WTC11 (cell line): Measurements from ENCODE around the gene SMAD3. TPM values are rescaled to one million over a fixed set of nuclear protein-coding genes. Genes with fewer than 3 reads are reported as not detected.
"Not testable (repeated sequence)": the region's sequence is repeated elsewhere in the genome, so short reads cannot be mapped to it uniquely, and the experiment has no call there.

ENCODE experiments used
- ATAC-seq: fragments of 200-7000 bp; cut with Tn5 transposase; 2 replicates; pipeline ENCODE4 v1.10.0; 2021; ENCODE audit warnings: mild to moderate bottlenecking, moderate library complexity
- CTCF ChIA-PET: fragments of 300-600 bp; sonication (Branson Sonifier 250); formaldehyde crosslinking; loops from one replicate; lab custom pipeline; 2021; ENCODE audit warnings: antibody characterized with exemption; lab: Charles Lee
- POLR2A ChIA-PET: fragments of 350-600 bp; sonication (Branson Sonifier 250); formaldehyde crosslinking; loops from one replicate; lab custom pipeline; 2021; ENCODE audit warnings: antibody characterized with exemption; lab: Charles Lee
- DNase-seq: peaks from one replicate; pipeline ENCODE4 v3.0.0; 2021; ENCODE audit warnings: low spot score
- H3K27ac Mint-ChIP-seq: 2 replicates; pipeline ENCODE4 v1.8.0; 2021; ENCODE audit warnings: mixed read lengths
- H3K27me3 Mint-ChIP-seq: 2 replicates; pipeline ENCODE4 v1.8.0; 2021; ENCODE audit warnings: low read depth, mild to moderate bottlenecking, moderate library complexity, mixed read lengths
- H3K36me3 Mint-ChIP-seq: 2 replicates; pipeline ENCODE4 v1.8.0; 2021; ENCODE audit warnings: mixed read lengths
- H3K4me1 Mint-ChIP-seq: 2 replicates; pipeline ENCODE4 v1.8.0; 2022; ENCODE audit warnings: mixed read lengths
- H3K4me3 Mint-ChIP-seq: 2 replicates; pipeline ENCODE4 v1.8.0; 2021; ENCODE audit warnings: mild to moderate bottlenecking, moderate library complexity, mixed read lengths
- H3K9me3 Mint-ChIP-seq: 2 replicates; pipeline ENCODE4 v1.8.0; 2021; ENCODE audit warnings: mixed read lengths
- E2F1 ChIP-seq: sonication (generic); formaldehyde crosslinking; IDR thresholded peaks from 2 replicates; pipeline ENCODE4 v1.8.0; 2022; ENCODE audit warnings: mild to moderate bottlenecking, missing genetic modification reagents
- E2F4 ChIP-seq: sonication (generic); formaldehyde crosslinking; IDR thresholded peaks from 2 replicates; pipeline ENCODE4 v1.8.1; 2022; ENCODE audit warnings: low read depth, mild to moderate bottlenecking, moderate library complexity, missing genetic modification reagents, borderline replicate concordance
- E2F5 ChIP-seq: sonication (generic); formaldehyde crosslinking; IDR thresholded peaks from 2 replicates; pipeline ENCODE4 v1.8.1; 2022; ENCODE audit warnings: mild to moderate bottlenecking, moderate library complexity, missing genetic modification reagents
- EMX1 ChIP-seq: fragments of 250-450 bp; sonication (Bioruptor Pico); IDR thresholded peaks from 2 replicates; pipeline ENCODE4 v1.8.0; 2021; ENCODE audit warnings: mild to moderate bottlenecking
- FOXJ3 ChIP-seq: sonication (generic); formaldehyde crosslinking; IDR thresholded peaks from 2 replicates; pipeline ENCODE4 v1.9.0; 2021; ENCODE audit warnings: missing genetic modification reagents, mild to moderate bottlenecking, borderline replicate concordance
- GRHL2 ChIP-seq: fragments of 250-450 bp; sonication (Bioruptor Pico); IDR thresholded peaks from 2 replicates; pipeline ENCODE4 v1.8.0; 2022; ENCODE audit warnings: mild to moderate bottlenecking, moderate library complexity; ENCODE audit not compliant: insufficient replicate concordance, severe bottlenecking
- HMGXB4 ChIP-seq: sonication (generic); formaldehyde crosslinking; IDR thresholded peaks from 2 replicates; pipeline ENCODE4 v1.8.1; 2023; ENCODE audit warnings: mild to moderate bottlenecking, moderate library complexity, missing genetic modification reagents
- KAT7 ChIP-seq: sonication (generic); formaldehyde crosslinking; IDR thresholded peaks from 2 replicates; pipeline ENCODE4 v1.8.1; 2023; ENCODE audit warnings: missing genetic modification reagents, mild to moderate bottlenecking, borderline replicate concordance
- MXD4 ChIP-seq: fragments of 250-450 bp; sonication (Bioruptor Pico); IDR thresholded peaks from 2 replicates; pipeline ENCODE4 v1.8.0; 2021; ENCODE audit warnings: mild to moderate bottlenecking, moderate library complexity, borderline replicate concordance
- NFE2L1 ChIP-seq: sonication (generic); formaldehyde crosslinking; IDR thresholded peaks from 2 replicates; pipeline ENCODE4 v1.8.1; 2023; ENCODE audit warnings: missing genetic modification reagents
- NFYB ChIP-seq: sonication (generic); formaldehyde crosslinking; conservative IDR thresholded peaks from 2 replicates; pipeline ENCODE4 v1.8.0; 2022; ENCODE audit warnings: low read depth, missing genetic modification reagents
- OVOL2 ChIP-seq: fragments of 250-450 bp; sonication (Bioruptor Pico); IDR thresholded peaks from 2 replicates; pipeline ENCODE4 v1.9.0; 2021; ENCODE audit warnings: mild to moderate bottlenecking, borderline replicate concordance
- RELA ChIP-seq: sonication (generic); formaldehyde crosslinking; IDR thresholded peaks from 2 replicates; pipeline ENCODE4 v1.8.1; 2022; ENCODE audit warnings: missing genetic modification reagents, mild to moderate bottlenecking, borderline replicate concordance
- RORB ChIP-seq: fragments of 250-450 bp; sonication (Bioruptor Pico); IDR thresholded peaks from 2 replicates; pipeline ENCODE4 v1.9.0; 2021; ENCODE audit warnings: mild to moderate bottlenecking
- TEAD1 ChIP-seq: sonication (generic); formaldehyde crosslinking; IDR thresholded peaks from 2 replicates; pipeline ENCODE4 v1.8.0; 2022; ENCODE audit warnings: mild to moderate bottlenecking, missing genetic modification reagents
- TEAD4 ChIP-seq: sonication (generic); formaldehyde crosslinking; IDR thresholded peaks from 2 replicates; pipeline ENCODE4 v1.8.0; 2022; ENCODE audit warnings: mild to moderate bottlenecking, missing genetic modification reagents
- ZBTB21 ChIP-seq: sonication (generic); formaldehyde crosslinking; IDR thresholded peaks from 2 replicates; pipeline ENCODE4 v1.8.1; 2023; ENCODE audit warnings: mild to moderate bottlenecking, missing genetic modification reagents, borderline replicate concordance
- ZNF121 ChIP-seq: sonication (generic); formaldehyde crosslinking; IDR thresholded peaks from 2 replicates; pipeline ENCODE4 v1.8.0; 2023; ENCODE audit warnings: missing genetic modification reagents
- ZNF263 ChIP-seq: sonication (generic); formaldehyde crosslinking; IDR thresholded peaks from 2 replicates; pipeline ENCODE4 v1.8.1; 2022; ENCODE audit warnings: low read depth, mild to moderate bottlenecking, moderate library complexity, missing genetic modification reagents
- ZNF416 ChIP-seq: fragments of 250-450 bp; sonication (Bioruptor Pico); IDR thresholded peaks from 2 replicates; pipeline ENCODE4 v1.9.0; 2021; ENCODE audit warnings: mild to moderate bottlenecking, inconsistent platforms
- ZNF423 ChIP-seq: fragments of 250-450 bp; sonication (Bioruptor Pico); IDR thresholded peaks from 2 replicates; pipeline ENCODE4 v2.1.2; 2022; ENCODE audit warnings: mild to moderate bottlenecking, moderate library complexity
- ZNF512 ChIP-seq: sonication (generic); formaldehyde crosslinking; IDR thresholded peaks from 2 replicates; pipeline ENCODE4 v1.8.1; 2022; ENCODE audit warnings: missing genetic modification reagents, borderline replicate concordance
- ZNF671 ChIP-seq: fragments of 250-450 bp; sonication (Bioruptor Pico); IDR thresholded peaks from 2 replicates; pipeline ENCODE4 v1.8.0; 2021; ENCODE audit warnings: mild to moderate bottlenecking
- total RNA-seq: library from RNA; stranded (reverse); gene quantifications from 3 replicates; pipeline ENCODE4 v1.2.3, GENCODE V29; 2021

The SMAD3 gene
- total RNA-seq, 1 experiment from 2014 or later, result 34.6 TPM

- H3K4me1 Mint-ChIP-seq, result peaks cover 42% of the 10 kb centered on the region
- DNase-seq, H3K27ac Mint-ChIP-seq, H3K36me3 Mint-ChIP-seq, H3K27me3 Mint-ChIP-seq, H3K9me3 Mint-ChIP-seq, CTCF ChIA-PET, POLR2A ChIA-PET, ATAC-seq, H3K4me3 Mint-ChIP-seq: not testable (repeated sequence)
Measured at GRCh38 chr15:67020668-67021067, 44.7 kb upstream of the SMAD3 start.

- Mint-ChIP-seq H3K27ac (peak overlapping the region; percentile 30), H3K4me1 (peaks cover 40% of the 10 kb centered on the region)
- POLR2A ChIA-PET, result no interaction called here
- no peak for TF ChIP-seq HMGXB4 (CRISPR knock-in tag)
- no peak for TF ChIP-seq ZNF512 (CRISPR knock-in tag)
- no peak for TF ChIP-seq NFE2L1
- no peak for TF ChIP-seq TEAD1 (CRISPR knock-in tag)
- TF ChIP-seq ZNF121 (CRISPR knock-in tag), result no peak
- no peak for TF ChIP-seq E2F5
- TF ChIP-seq OVOL2, result no peak
- no peak for TF ChIP-seq ZNF263 (CRISPR knock-in tag)
- no peak for TF ChIP-seq ZNF423
- TF ChIP-seq TEAD4 (CRISPR knock-in tag), result no peak
- TF ChIP-seq RELA (CRISPR knock-in tag), result no peak
- no peak for TF ChIP-seq ZNF416
- TF ChIP-seq, all 79 proteins: peak for 0
- Mint-ChIP-seq H3K9me3 (no peaks in the 10 kb centered on the region), H3K27me3 (no peaks in the 10 kb centered on the region), H3K36me3 (no peaks in the 10 kb centered on the region), H3K4me3 (no peak overlapping the region)
- CTCF ChIA-PET, result interaction anchor here (1.0 to 1.2 kb wide), 2 partner anchors 9 to 75 kb away, joined by 3 to 5 read pairs; no protein-coding TSS in a partner anchor
- ATAC-seq (peak; percentile 86), DNase-seq (no peak)
Measured at GRCh38 chr15:67021455-67021854, 43.9 kb upstream of the SMAD3 start.

- Mint-ChIP-seq H3K27me3 (no peaks in the 10 kb centered on the region), H3K4me3 (no peak overlapping the region), H3K4me1 (peaks cover 44% of the 10 kb centered on the region), H3K27ac (no peak overlapping the region), H3K36me3 (no peaks in the 10 kb centered on the region), H3K9me3 (no peaks in the 10 kb centered on the region)
- CTCF ChIA-PET, result no interaction called here
- POLR2A ChIA-PET, result no interaction called here
- DNase-seq, result no peak
- no peak for ATAC-seq
- TF ChIP-seq FOXJ3 (CRISPR knock-in tag), result no peak
- TF ChIP-seq GRHL2 (CRISPR knock-in tag), result no peak
- no peak for TF ChIP-seq ZNF671 (CRISPR knock-in tag)
Measured at GRCh38 chr15:67022587-67023105, 42.8 kb upstream of the SMAD3 start.

- H3K4me3 Mint-ChIP-seq, result no peak overlapping the region
- H3K9me3 Mint-ChIP-seq, result no peaks in the 10 kb centered on the region
- TF ChIP-seq ZNF423 (no peak), RORB (CRISPR knock-in tag) (no peak), NFYB (CRISPR knock-in tag) (no peak), E2F1 (CRISPR knock-in tag) (no peak), ZBTB21 (no peak), KAT7 (no peak), ZNF121 (CRISPR knock-in tag) (no peak), RELA (CRISPR knock-in tag) (no peak), MXD4 (CRISPR knock-in tag) (no peak), ZNF416 (no peak), TEAD1 (CRISPR knock-in tag) (no peak), E2F4 (CRISPR knock-in tag) (no peak), NFE2L1 (no peak), EMX1 (CRISPR knock-in tag) (no peak)
Measured at GRCh38 chr15:67023517-67024313, 41.7 kb upstream of the SMAD3 start.

More at GRCh38 chr15:67023517-67024313, 41.7 kb upstream of the SMAD3 start:
- H3K27me3 Mint-ChIP-seq, result no peaks in the 10 kb centered on the region
- ChIA-PET CTCF (no interaction called here), POLR2A (no interaction called here)
- H3K4me1 Mint-ChIP-seq, result peaks cover 47% of the 10 kb centered on the region
- no peaks in the 10 kb centered on the region for H3K36me3 Mint-ChIP-seq
- no peak for DNase-seq
- no peak overlapping the region for H3K27ac Mint-ChIP-seq
- ATAC-seq, result no peak
